Measurements from ENCODE around the gene ALKBH6. TPM values are rescaled to one million over a fixed set of nuclear protein-coding genes. Genes with fewer than 3 reads are reported as not detected.

The ALKBH6 gene
- total and polyA plus RNA-seq, 9 of the 15 experiments (the other 6 are each of a cell fraction or from before 2014, with no cell fraction given), result 0.67 to 62.0 (median 34.5) TPM

GRCh38 chr19:36014012-36014924 lies at the start of gene ALKBH6 (continued):
- no peak for TF ChIP-seq SRSF7 (optimal IDR thresholded peaks at IDR 0.05; ENCODE audit: low read depth, low read length)
- no peak for TF ChIP-seq SETDB1 (IDR thresholded peaks at IDR 0.05; ENCODE audit: low read length)
- TF ChIP-seq ARHGAP35 (IDR thresholded peaks at IDR 0.05; ENCODE audit: partially characterized antibody), result no peak
- 0 out of 2 replicates have a peak, but pooled peaks have one; percentile 50 for TF ChIP-seq ZNF12 (CRISPR knock-in tag; IDR thresholded peaks at IDR 0.05)
- TF ChIP-seq MBD2 (IDR thresholded peaks at IDR 0.05; ENCODE audit: borderline replicate concordance, low read depth), result peak; percentile 96
- no peak for TF ChIP-seq MYNN (IDR thresholded peaks at IDR 0.05)
- no peak for TF ChIP-seq MYNN (CRISPR knock-in tag; IDR thresholded peaks at IDR 0.05)
- no peak for TF ChIP-seq RBM22 (IDR thresholded peaks at IDR 0.05; ENCODE audit: low read depth, low read length, poor library complexity, severe bottlenecking)
- no peak for TF ChIP-seq TCF15 (CRISPR knock-in tag; IDR thresholded peaks at IDR 0.05)
- TF ChIP-seq RAD51 (IDR thresholded peaks at IDR 0.05; ENCODE audit: borderline replicate concordance, low read depth), result no peak
- no peak for TF ChIP-seq ZBTB33 (CRISPR knock-in tag; IDR thresholded peaks at IDR 0.05)
- no peak for TF ChIP-seq ZNF232 (CRISPR knock-in tag; IDR thresholded peaks at IDR 0.05)
- TF ChIP-seq SOX6 (IDR thresholded peaks at IDR 0.05), result no peak
- peak; percentile 81 for TF ChIP-seq NFYB (IDR thresholded peaks at IDR 0.05; ENCODE audit: extremely low read depth, insufficient read length)
- TF ChIP-seq TAF1 (IDR thresholded peaks at IDR 0.05; ENCODE audit: control insufficient read depth, extremely low read depth, insufficient read depth, low read length, severe bottlenecking), result peak; percentile 69
- TF ChIP-seq TAF7 (tag; IDR thresholded peaks at IDR 0.05), result peak; percentile 73
- no peak for TF ChIP-seq CBFA2T2 (conservative IDR thresholded peaks at IDR 0.05)
- TF ChIP-seq ZNF143 (CRISPR knock-in tag; IDR thresholded peaks at IDR 0.05), result no peak

Measured in K562 (cell line).